Gastroesophageal sphincter (tissue), 4 donors: ENCODE measurements around the gene SNHG17. TPM values are rescaled to one million over a fixed set of nuclear protein-coding genes. Genes with fewer than 3 reads are reported as not detected.

Experiments
- ATAC-seq: fragments of 150-250 bp; one replicate; pipeline ENCODE4 v1.9.1; 2016; ENCODE audit warnings: mild to moderate bottlenecking, moderate library complexity
- H3K27ac ChIP-seq, 4 donors: fragments of 200-600 bp; sonication (generic) in 3 of 4; 1 replicate in 3 of 4; 2 replicates in 1 of 4; pipeline ENCODE4 v1.5.1; 2016 to 2019
- H3K27me3 ChIP-seq: fragments of 200-600 bp; sonication (generic); one replicate; pipeline ENCODE4 v1.5.1; 2019
- H3K36me3 ChIP-seq, 2 donors: fragments of 200-600 bp; sonication (generic); one replicate each; pipeline ENCODE4 v1.5.1; 2019; ENCODE audit warnings: control low read depth in 1 of 2
- H3K4me1 ChIP-seq, 3 donors: fragments of 200-600 bp; sonication (generic); 1 replicate in 2 of 3; 2 replicates in 1 of 3; pipeline ENCODE4 v1.5.1; 2016 to 2019; ENCODE audit warnings: control low read depth in 2 of 3
- H3K4me3 ChIP-seq, 2 donors: fragments of 200-600 bp; sonication (generic); one replicate each; pipeline ENCODE4 v1.5.1; 2019; ENCODE audit warnings: mild to moderate bottlenecking in 1 of 2, moderate library complexity in 1 of 2
- H3K9me3 ChIP-seq, 3 donors: fragments of 200-600 bp; sonication (generic); one replicate each; pipeline ENCODE4 v1.5.1; 2017 to 2019; ENCODE audit warnings: control low read depth in 2 of 3
- CTCF ChIP-seq, 4 experiments: fragments of 200-600 bp in 2 of 4; fragments of 450-650 bp in 2 of 4; sonication (generic) in 1 of 4; IDR thresholded peaks; one replicate each; pipeline ENCODE4 v1.5.1; 2017 to 2019; ENCODE audit warnings: antibody characterized with exemption in 4 of 4, mild to moderate bottlenecking in 2 of 4, moderate library complexity in 2 of 4
- EP300 ChIP-seq: sonication (generic); formaldehyde crosslinking; IDR thresholded peaks from one replicate; pipeline ENCODE4 v1.6.1; 2017; ENCODE audit warnings: antibody characterized with exemption, mild to moderate bottlenecking
- POLR2A ChIP-seq, 2 donors: fragments of 450-650 bp; IDR thresholded peaks; one replicate each; pipeline ENCODE4 v1.6.1; 2017; ENCODE audit warnings: antibody characterized with exemption in 2 of 2, mild to moderate bottlenecking in 2 of 2, moderate library complexity in 1 of 2
- POLR2AphosphoS5 ChIP-seq: sonication (generic); formaldehyde crosslinking; IDR thresholded peaks from one replicate; pipeline ENCODE4 v1.6.1; 2017; ENCODE audit warnings: antibody characterized with exemption
- WGBS, 2 donors: methylation state at CpG; one replicate each; pipeline ENCODE4 v1.1.5; 2018; ENCODE audit warnings: low coverage in 1 of 2; 5-methylcytosine and 5-hydroxymethylcytosine counted together
- total RNA-seq, 4 donors: library from RNA; depleted of rRNA; stranded (reverse); fragments of >200 nt; gene quantifications; one replicate each; pipeline ENCODE4 v1.1.0, GENCODE V29; 2016

The SNHG17 gene
- total RNA-seq, 4 donors from 2014 or later = 6.7 to 26.5 (median 11.1) TPM

- no peak for TF ChIP-seq POLR2A (IDR thresholded peaks at IDR 0.05)
- no peak for TF ChIP-seq CTCF (IDR thresholded peaks at IDR 0.05)
- TF ChIP-seq EP300 = no peak
- TF ChIP-seq POLR2AphosphoS5 = no peak
- Histone ChIP-seq H3K27ac (no peak overlapping the region), H3K9me3 (peaks cover 0 to 11% (median 0%) of the 10 kb centered on the region in 3 donors), H3K4me3 (no peak overlapping the region), H3K36me3 (peaks cover 0 to 100% of the 10 kb centered on the region in 2 donors), H3K4me1 (peaks cover 0 to 25% (median 5%) of the 10 kb centered on the region in 3 donors), H3K27me3 (no peaks in the 10 kb centered on the region)
- ATAC-seq = no peak
- 89% methylated on average over 3 of the region's 3 CpGs; no CpG with 5 or more reads in 1 of the 2 donors for WGBS, 2 donors
These were observed 6.3 kb downstream of the SNHG17 start for GRCh38 chr20:38428800-38429199.

- TF ChIP-seq EP300 (no peak), POLR2AphosphoS5 (no peak), CTCF (IDR thresholded peaks at IDR 0.05) (no peak), POLR2A (IDR thresholded peaks at IDR 0.05) (no peak)
- H3K27me3 ChIP-seq = no peaks in the 10 kb centered on the region
- peaks cover 0 to 11% (median 0%) of the 10 kb centered on the region in 3 donors for H3K9me3 ChIP-seq
- WGBS, 2 donors = 78% methylated on average over 3 of the region's 5 CpGs; no CpG with 5 or more reads in 1 of the 2 donors
- no peak overlapping the region for H3K27ac ChIP-seq
- peaks cover 0 to 13% (median 0%) of the 10 kb centered on the region in 3 donors for H3K4me1 ChIP-seq
- peaks cover 0 to 100% of the 10 kb centered on the region in 2 donors for H3K36me3 ChIP-seq
- H3K4me3 ChIP-seq = no peak overlapping the region
- no peak for ATAC-seq
These were observed 7.5 kb downstream of the SNHG17 start for GRCh38 chr20:38427655-38428023.

- TF ChIP-seq POLR2A (IDR thresholded peaks at IDR 0.05) (no peak), POLR2AphosphoS5 (no peak), EP300 (no peak), CTCF (IDR thresholded peaks at IDR 0.05) (no peak)
- Histone ChIP-seq H3K9me3 (no peaks in the 10 kb centered on the region), H3K4me1 (no peaks in the 10 kb centered on the region), H3K36me3 (peaks cover 0 to 100% of the 10 kb centered on the region in 2 donors), H3K27ac (no peak overlapping the region), H3K27me3 (no peaks in the 10 kb centered on the region), H3K4me3 (no peak overlapping the region)
- peak; percentile 77 for ATAC-seq
- WGBS, 2 donors = 27 to 40% methylated on average over 3 to 6 of the region's 15 CpGs
These were observed 8.9 kb downstream of the SNHG17 start for GRCh38 chr20:38426006-38426897.

GRCh38 chr20:38424401-38424800, 10.7 kb downstream of the SNHG17 start:
- no peak for ATAC-seq

More at GRCh38 chr20:38424401-38424800, 10.7 kb downstream of the SNHG17 start:
- Histone ChIP-seq H3K36me3 (peaks cover 0 to 100% of the 10 kb centered on the region in 2 donors), H3K27ac (no peak overlapping the region), H3K4me1 (no peaks in the 10 kb centered on the region), H3K27me3 (no peaks in the 10 kb centered on the region), H3K4me3 (no peak overlapping the region), H3K9me3 (no peaks in the 10 kb centered on the region)
- TF ChIP-seq POLR2AphosphoS5 (no peak), POLR2A (IDR thresholded peaks at IDR 0.05) (no peak), EP300 (no peak), CTCF (IDR thresholded peaks at IDR 0.05) (no peak)
- WGBS, 2 donors = 67% methylated on average over 1 of the region's 1 CpG; no CpG with 5 or more reads in 1 of the 2 donors
